ENCODE results near the gene LIPG.

LIPG gene

GRCh38 chr18:49612515-49613033 is 50.7 kb downstream of the LIPG start:
- H3K4me3 ChIP-seq (ENCODE audit: low read length), result no peak overlapping the region
- DNase-seq (ENCODE audit: low read depth), result no peak
- TF ChIP-seq CTCF (conservative IDR thresholded peaks at IDR 0.05; ENCODE audit: low read length), result no peak

- H3K4me3 ChIP-seq (ENCODE audit: low read length), result no peak overlapping the region
- DNase-seq (ENCODE audit: low read depth), result no peak
- no peak for TF ChIP-seq CTCF (conservative IDR thresholded peaks at IDR 0.05; ENCODE audit: low read length)
Measured at GRCh38 chr18:49613141-49613640, 51.3 kb downstream of the LIPG start.

- H3K4me3 ChIP-seq (ENCODE audit: low read length), result no peak overlapping the region
- TF ChIP-seq CTCF (conservative IDR thresholded peaks at IDR 0.05; ENCODE audit: low read length), result no peak
- DNase-seq (ENCODE audit: low read depth), result no peak
Measured at GRCh38 chr18:49613641-49614151, 51.8 kb downstream of the LIPG start.

GRCh38 chr18:49616618-49617328 is 54.9 kb downstream of the LIPG start:
- no peak for DNase-seq (ENCODE audit: low read depth)
- TF ChIP-seq CTCF (conservative IDR thresholded peaks at IDR 0.05; ENCODE audit: low read length), result no peak
- H3K4me3 ChIP-seq (ENCODE audit: low read length), result no peak overlapping the region

GRCh38 chr18:49617329-49617695 is 55.5 kb downstream of the LIPG start:
- no peak for TF ChIP-seq CTCF (conservative IDR thresholded peaks at IDR 0.05; ENCODE audit: low read length)
- H3K4me3 ChIP-seq (ENCODE audit: low read length), result no peak overlapping the region
- no peak for DNase-seq (ENCODE audit: low read depth)

GRCh38 chr18:49617865-49618264 is 56.0 kb downstream of the LIPG start:
- no peak for DNase-seq (ENCODE audit: low read depth)
- no peak overlapping the region for H3K4me3 ChIP-seq (ENCODE audit: low read length)
- no peak for TF ChIP-seq CTCF (conservative IDR thresholded peaks at IDR 0.05; ENCODE audit: low read length)
